Gastroesophageal sphincter (tissue), 4 donors: ENCODE data around the gene KIAA1755. TPM values are rescaled to one million over a fixed set of nuclear protein-coding genes. Genes with fewer than 3 reads are reported as not detected.

Source experiments
- ATAC-seq: fragments of 150-250 bp; one replicate; pipeline ENCODE4 v1.9.1; 2016; ENCODE audit warnings: mild to moderate bottlenecking, moderate library complexity
- H3K27ac ChIP-seq, 4 donors: fragments of 200-600 bp; sonication (generic) in 3 of 4; 1 replicate in 3 of 4; 2 replicates in 1 of 4; pipeline ENCODE4 v1.5.1; 2016 to 2019
- H3K27me3 ChIP-seq: fragments of 200-600 bp; sonication (generic); one replicate; pipeline ENCODE4 v1.5.1; 2019
- H3K36me3 ChIP-seq, 2 donors: fragments of 200-600 bp; sonication (generic); one replicate each; pipeline ENCODE4 v1.5.1; 2019; ENCODE audit warnings: control low read depth in 1 of 2
- H3K4me1 ChIP-seq, 3 donors: fragments of 200-600 bp; sonication (generic); 1 replicate in 2 of 3; 2 replicates in 1 of 3; pipeline ENCODE4 v1.5.1; 2016 to 2019; ENCODE audit warnings: control low read depth in 2 of 3
- H3K4me3 ChIP-seq, 2 donors: fragments of 200-600 bp; sonication (generic); one replicate each; pipeline ENCODE4 v1.5.1; 2019; ENCODE audit warnings: mild to moderate bottlenecking in 1 of 2, moderate library complexity in 1 of 2
- H3K9me3 ChIP-seq, 3 donors: fragments of 200-600 bp; sonication (generic); one replicate each; pipeline ENCODE4 v1.5.1; 2017 to 2019; ENCODE audit warnings: control low read depth in 2 of 3
- CTCF ChIP-seq, 4 experiments: fragments of 200-600 bp in 2 of 4; fragments of 450-650 bp in 2 of 4; sonication (generic) in 1 of 4; IDR thresholded peaks; one replicate each; pipeline ENCODE4 v1.5.1; 2017 to 2019; ENCODE audit warnings: antibody characterized with exemption in 4 of 4, mild to moderate bottlenecking in 2 of 4, moderate library complexity in 2 of 4
- EP300 ChIP-seq: sonication (generic); formaldehyde crosslinking; IDR thresholded peaks from one replicate; pipeline ENCODE4 v1.6.1; 2017; ENCODE audit warnings: antibody characterized with exemption, mild to moderate bottlenecking
- POLR2A ChIP-seq, 2 donors: fragments of 450-650 bp; IDR thresholded peaks; one replicate each; pipeline ENCODE4 v1.6.1; 2017; ENCODE audit warnings: antibody characterized with exemption in 2 of 2, mild to moderate bottlenecking in 2 of 2, moderate library complexity in 1 of 2
- POLR2AphosphoS5 ChIP-seq: sonication (generic); formaldehyde crosslinking; IDR thresholded peaks from one replicate; pipeline ENCODE4 v1.6.1; 2017; ENCODE audit warnings: antibody characterized with exemption
- WGBS, 2 donors: methylation state at CpG; one replicate each; pipeline ENCODE4 v1.1.5; 2018; ENCODE audit warnings: low coverage in 1 of 2; 5-methylcytosine and 5-hydroxymethylcytosine counted together
- total RNA-seq, 4 donors: library from RNA; depleted of rRNA; stranded (reverse); fragments of >200 nt; gene quantifications; one replicate each; pipeline ENCODE4 v1.1.0, GENCODE V29; 2016

The KIAA1755 gene
- total RNA-seq, 4 donors from 2014 or later = 5.1 to 19.9 (median 11.5) TPM

- Histone ChIP-seq H3K9me3 (peaks cover 0 to 5% (median 0%) of the 10 kb centered on the region in 3 donors), H3K27me3 (no peaks in the 10 kb centered on the region), H3K36me3 (no peaks in the 10 kb centered on the region), H3K4me3 (no peak overlapping the region), H3K27ac (no peak overlapping the region), H3K4me1 (peaks cover 0 to 11% (median 0%) of the 10 kb centered on the region in 3 donors)
- TF ChIP-seq POLR2AphosphoS5 (no peak), CTCF (IDR thresholded peaks at IDR 0.05) (no peak), POLR2A (IDR thresholded peaks at IDR 0.05) (no peak), EP300 (no peak)
- ATAC-seq = no peak
- 74% methylated on average over 3 of the region's 5 CpGs; no CpG with 5 or more reads in 1 of the 2 donors for WGBS, 2 donors
These were observed 73.7 kb downstream of the KIAA1755 start for GRCh38 chr20:38186788-38187221.

GRCh38 chr20:38184101-38184500 lies 76.4 kb downstream of the KIAA1755 start:
- Histone ChIP-seq H3K27ac (no peak overlapping the region), H3K9me3 (peaks cover 0 to 12% (median 0%) of the 10 kb centered on the region in 3 donors), H3K4me1 (no peaks in the 10 kb centered on the region), H3K27me3 (peaks cover 2% of the 10 kb centered on the region), H3K4me3 (no peak overlapping the region), H3K36me3 (no peaks in the 10 kb centered on the region)
- TF ChIP-seq CTCF (IDR thresholded peaks at IDR 0.05) = no peak
- TF ChIP-seq POLR2A (IDR thresholded peaks at IDR 0.05) = no peak
- no peak for TF ChIP-seq EP300
- no peak for TF ChIP-seq POLR2AphosphoS5
- no peak for ATAC-seq
- WGBS, 2 donors = 53 to 82% methylated on average over 3 to 5 of the region's 8 CpGs

GRCh38 chr20:38181971-38182370 lies 78.6 kb downstream of the KIAA1755 start:
- peaks cover 0 to 12% (median 0%) of the 10 kb centered on the region in 3 donors for H3K9me3 ChIP-seq
- no peaks in the 10 kb centered on the region for H3K36me3 ChIP-seq
- 92 to 93% methylated on average over 3 of the region's 3 CpGs for WGBS, 2 donors
- H3K27ac ChIP-seq = no peak overlapping the region
- H3K4me1 ChIP-seq = no peaks in the 10 kb centered on the region
- no peak for ATAC-seq
- H3K4me3 ChIP-seq = no peak overlapping the region
- H3K27me3 ChIP-seq = peaks cover 2% of the 10 kb centered on the region
- TF ChIP-seq CTCF (IDR thresholded peaks at IDR 0.05) (no peak), POLR2A (IDR thresholded peaks at IDR 0.05) (no peak), EP300 (no peak), POLR2AphosphoS5 (no peak)

- no peaks in the 10 kb centered on the region for H3K36me3 ChIP-seq
- peaks cover 0 to 12% (median 0%) of the 10 kb centered on the region in 3 donors for H3K9me3 ChIP-seq
- no peak overlapping the region for H3K27ac ChIP-seq
- TF ChIP-seq EP300 (no peak), POLR2A (IDR thresholded peaks at IDR 0.05) (no peak), CTCF (IDR thresholded peaks at IDR 0.05) (no peak), POLR2AphosphoS5 (no peak)
- peaks cover 2% of the 10 kb centered on the region for H3K27me3 ChIP-seq
- H3K4me1 ChIP-seq = no peaks in the 10 kb centered on the region
- 88% methylated on average over 1 to 3 of the region's 7 CpGs for WGBS, 2 donors
- no peak for ATAC-seq
- H3K4me3 ChIP-seq = no peak overlapping the region
These were observed 79.2 kb downstream of the KIAA1755 start for GRCh38 chr20:38181207-38181801.

- no peaks in the 10 kb centered on the region for H3K36me3 ChIP-seq
- peaks cover 0 to 12% (median 0%) of the 10 kb centered on the region in 3 donors for H3K9me3 ChIP-seq
- no peak for ATAC-seq
- H3K4me1 ChIP-seq = no peaks in the 10 kb centered on the region
- H3K27ac ChIP-seq = no peak overlapping the region
- no peak overlapping the region for H3K4me3 ChIP-seq
- WGBS, 2 donors = 59 to 100% methylated on average over 1 to 5 of the region's 5 CpGs
- TF ChIP-seq POLR2A (IDR thresholded peaks at IDR 0.05) (no peak), EP300 (no peak), CTCF (IDR thresholded peaks at IDR 0.05) (no peak), POLR2AphosphoS5 (no peak)
- H3K27me3 ChIP-seq = peaks cover 2% of the 10 kb centered on the region
These were observed 79.8 kb downstream of the KIAA1755 start for GRCh38 chr20:38180781-38181180.
